ENCODE data around the gene ABITRAM. TPM values are rescaled to one million over a fixed set of nuclear protein-coding genes. Genes with fewer than 3 reads are reported as not detected.

ABITRAM gene
- total and polyA plus RNA-seq, 2 donors (not counting 3 experiments of a cell fraction or from before 2014, with no cell fraction given), result 8.8 to 10.6 TPM

DNA sequence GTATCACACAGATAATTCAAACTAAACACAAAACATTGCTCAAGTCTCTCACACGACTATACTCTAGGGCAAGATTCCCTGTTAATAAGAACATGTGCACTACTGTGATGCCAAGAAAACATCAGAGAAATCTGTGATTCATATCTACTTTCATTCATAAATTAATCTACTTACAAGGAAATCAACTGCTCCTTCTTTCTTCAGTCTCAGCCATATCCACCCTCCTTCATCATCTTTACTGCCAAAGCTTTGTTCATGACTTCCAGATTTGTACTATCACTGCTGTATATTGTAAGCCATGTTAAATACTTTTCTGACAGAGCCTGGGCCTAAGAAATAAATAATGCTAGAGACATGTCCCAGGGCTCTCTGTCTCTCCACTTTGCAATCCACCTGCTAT, 44.0 kb downstream of the ABITRAM start:
- Histone ChIP-seq H3K9ac (replicated peaks; ENCODE audit: extremely low read depth, insufficient read depth, low read length) (no peak overlapping the region), H3K36me3 (ENCODE audit: control insufficient read depth in 2 of 2, extremely low read depth in 1 of 2, insufficient read depth in 2 of 2, low read length in 2 of 2) (peaks cover 4 to 5% of the 10 kb centered on the region in 2 experiments), H3K9me1 (replicated peaks; ENCODE audit: control insufficient read depth, extremely low read depth, insufficient read depth, low read length) (no peaks in the 10 kb centered on the region), H3K4me1 (ENCODE audit: control insufficient read depth, extremely low read depth, insufficient read depth, low read length) (no peaks in the 10 kb centered on the region), H2AFZ (ENCODE audit: low read depth, low read length) (no peak overlapping the region), H3K27me3 (ENCODE audit: control insufficient read depth in 2 of 2, insufficient read depth in 2 of 2, low read length in 2 of 2) (no peaks in the 10 kb centered on the region), H4K20me1 (replicated peaks; ENCODE audit: control insufficient read depth, extremely low read depth, insufficient read depth, low read length) (no peaks in the 10 kb centered on the region), H3K79me2 (ENCODE audit: control insufficient read depth, insufficient read depth, low read length) (no peaks in the 10 kb centered on the region), H3K4me2 (ENCODE audit: insufficient read depth, low read length) (no peak overlapping the region), H3K4me3 (replicated peaks in 1 of 3; ENCODE audit: insufficient read depth in 1 of 3, low read depth in 1 of 3, low read length in 3 of 3) (no peak overlapping the region), H3K27ac (ENCODE audit: insufficient read depth, low read depth, low read length) (no peak overlapping the region), H3K9me3 (replicated peaks; ENCODE audit: control insufficient read depth, insufficient read depth, low read length) (no peaks in the 10 kb centered on the region)
- intact Hi-C loops (cut with micrococcal nuclease), result no loop called here
- DNase-seq (ENCODE audit: low read depth, low spot score) (no peak), FAIRE-seq (no peak)
- TF ChIP-seq FOS (IDR thresholded peaks at IDR 0.05; ENCODE audit: borderline replicate concordance, insufficient read depth, low read length) (no peak), POLR2AphosphoS5 (IDR thresholded peaks at IDR 0.05; ENCODE audit: insufficient read depth, low read depth, low read length) (no peak), MYC (IDR thresholded peaks at IDR 0.05; ENCODE audit: low read depth, low read length) (no peak), GATA2 (IDR thresholded peaks at IDR 0.05; ENCODE audit: insufficient read depth, insufficient read length, low read depth, low read length) (no peak), POLR2A (IDR thresholded peaks at IDR 0.05; ENCODE audit: low read depth, low read length) (no peak), EZH2 (IDR thresholded peaks at IDR 0.05; ENCODE audit: borderline replicate concordance, low read depth, low read length, severe bottlenecking) (no peak), JUN (IDR thresholded peaks at IDR 0.05; ENCODE audit: borderline replicate concordance, insufficient read depth, insufficient read length, low read depth) (no peak)
- TF ChIP-seq, protein P1, sequence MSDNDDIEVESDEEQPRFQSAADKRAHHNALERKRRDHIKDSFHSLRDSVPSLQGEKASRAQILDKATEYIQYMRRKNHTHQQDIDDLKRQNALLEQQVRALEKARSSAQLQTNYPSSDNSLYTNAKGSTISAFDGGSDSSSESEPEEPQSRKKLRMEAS (IDR thresholded peaks at IDR 0.05; ENCODE audit: insufficient read depth, insufficient read length), result no peak
- TF ChIP-seq, protein P2, sequence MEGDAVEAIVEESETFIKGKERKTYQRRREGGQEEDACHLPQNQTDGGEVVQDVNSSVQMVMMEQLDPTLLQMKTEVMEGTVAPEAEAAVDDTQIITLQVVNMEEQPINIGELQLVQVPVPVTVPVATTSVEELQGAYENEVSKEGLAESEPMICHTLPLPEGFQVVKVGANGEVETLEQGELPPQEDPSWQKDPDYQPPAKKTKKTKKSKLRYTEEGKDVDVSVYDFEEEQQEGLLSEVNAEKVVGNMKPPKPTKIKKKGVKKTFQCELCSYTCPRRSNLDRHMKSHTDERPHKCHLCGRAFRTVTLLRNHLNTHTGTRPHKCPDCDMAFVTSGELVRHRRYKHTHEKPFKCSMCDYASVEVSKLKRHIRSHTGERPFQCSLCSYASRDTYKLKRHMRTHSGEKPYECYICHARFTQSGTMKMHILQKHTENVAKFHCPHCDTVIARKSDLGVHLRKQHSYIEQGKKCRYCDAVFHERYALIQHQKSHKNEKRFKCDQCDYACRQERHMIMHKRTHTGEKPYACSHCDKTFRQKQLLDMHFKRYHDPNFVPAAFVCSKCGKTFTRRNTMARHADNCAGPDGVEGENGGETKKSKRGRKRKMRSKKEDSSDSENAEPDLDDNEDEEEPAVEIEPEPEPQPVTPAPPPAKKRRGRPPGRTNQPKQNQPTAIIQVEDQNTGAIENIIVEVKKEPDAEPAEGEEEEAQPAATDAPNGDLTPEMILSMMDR (IDR thresholded peaks at IDR 0.05; ENCODE audit: extremely low read depth in 1 of 2, insufficient read depth in 1 of 2, low read depth in 1 of 2, low read length in 2 of 2), result no peak
- ChIA-PET CTCF (no interaction called here), POLR2A (no interaction called here)
- BruUV-seq (replicated peaks), result no TSS peak
- dilution Hi-C loops (cut with MboI; ENCODE audit: extremely low pct_ligation_motif_present, low sequenced_read_pairs), result no loop called here
